ENCODE measurements around the gene TDRD12.
"Not testable (repeated sequence)": the region's sequence is repeated elsewhere in the genome, so short reads cannot be mapped to it uniquely, and the experiment has no call there.

The TDRD12 gene

DNA sequence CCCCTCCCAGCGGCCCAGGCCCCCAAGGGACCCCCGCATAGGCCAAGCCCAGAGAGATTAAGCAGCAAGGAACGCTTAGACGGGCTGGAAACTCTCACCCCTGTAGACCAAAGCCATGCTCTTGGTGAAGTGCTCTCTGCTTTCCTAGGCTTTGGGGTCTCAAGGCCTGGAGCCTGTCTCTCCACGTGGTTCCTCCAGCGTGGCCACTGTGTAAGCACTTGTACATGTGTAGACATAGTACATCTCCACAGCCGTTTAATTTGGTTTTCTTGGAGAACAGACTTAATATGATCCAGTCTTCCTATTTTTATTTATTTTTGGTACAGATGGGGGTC is 26.9 kb upstream of the TDRD12 start:
- peak in 2 of 3 experiments; percentile 26 to 41 for DNase-seq

DNA sequence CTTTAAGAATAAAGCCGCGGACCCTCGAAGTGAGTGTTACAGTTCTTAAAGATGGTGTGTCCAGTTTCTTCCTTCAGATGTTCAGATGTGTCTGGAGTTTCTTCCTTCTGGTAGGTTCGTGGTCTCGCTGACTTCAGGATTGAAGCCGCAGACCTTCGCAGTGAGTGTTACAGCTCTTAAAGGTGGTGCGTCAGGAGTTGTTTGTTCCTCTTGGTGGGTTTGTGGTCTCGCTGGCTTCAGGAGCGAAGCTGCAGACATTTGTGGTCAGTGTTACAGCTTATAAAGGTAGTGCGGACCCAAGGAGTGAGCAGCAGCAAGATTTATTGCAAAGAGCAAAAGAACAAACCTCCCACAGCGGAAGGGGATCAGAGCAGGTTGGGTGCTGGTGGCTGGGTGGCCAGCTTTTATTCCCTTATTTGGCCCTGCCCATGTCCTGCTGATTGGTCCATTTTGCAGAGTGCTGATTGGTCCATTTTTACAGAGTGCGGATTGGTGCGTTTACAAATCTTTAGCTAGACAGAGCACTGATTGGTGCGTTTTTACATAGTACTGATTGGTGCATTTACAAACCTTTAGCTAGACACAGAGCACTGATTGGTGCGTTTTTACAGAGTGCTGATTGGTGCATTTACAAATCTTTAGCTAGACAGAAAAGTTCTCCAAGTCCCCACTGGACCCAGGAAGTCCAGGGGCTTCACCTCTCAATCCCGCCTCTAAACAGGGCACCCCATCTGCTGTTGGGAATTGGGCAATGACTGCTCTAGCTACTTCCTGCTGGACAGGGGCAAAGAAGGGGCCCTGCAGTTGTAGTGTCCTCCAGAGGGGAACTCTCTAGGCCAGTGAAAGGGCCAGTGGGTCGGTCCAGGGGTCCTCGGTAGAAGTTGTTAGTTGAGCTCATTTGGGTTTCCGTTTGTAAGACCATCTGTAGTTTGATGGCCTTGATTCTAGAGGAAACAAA is 26.1 kb upstream of the TDRD12 start:
- not testable (repeated sequence) for DNase-seq

DNA sequence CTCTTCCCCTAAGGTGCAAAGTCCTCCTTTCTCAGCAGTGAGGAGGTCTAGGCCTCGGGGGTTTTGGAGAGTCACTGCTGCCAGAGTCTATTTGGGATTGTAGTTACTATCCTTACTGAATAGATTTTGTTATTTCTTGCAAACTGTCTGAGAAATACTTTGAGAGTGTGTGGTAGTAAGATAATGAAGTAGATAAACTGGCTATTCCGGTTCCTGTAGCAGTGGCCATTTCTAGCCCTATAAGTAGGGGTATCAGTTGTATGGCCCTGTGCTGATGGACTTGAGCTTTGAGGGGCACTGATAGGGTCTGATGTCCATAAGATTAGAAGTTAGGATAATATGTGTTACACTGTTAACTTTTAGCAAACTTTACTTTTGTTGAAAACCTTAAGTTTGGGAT is 25.3 kb upstream of the TDRD12 start:
- not testable (repeated sequence) for DNase-seq

DNA sequence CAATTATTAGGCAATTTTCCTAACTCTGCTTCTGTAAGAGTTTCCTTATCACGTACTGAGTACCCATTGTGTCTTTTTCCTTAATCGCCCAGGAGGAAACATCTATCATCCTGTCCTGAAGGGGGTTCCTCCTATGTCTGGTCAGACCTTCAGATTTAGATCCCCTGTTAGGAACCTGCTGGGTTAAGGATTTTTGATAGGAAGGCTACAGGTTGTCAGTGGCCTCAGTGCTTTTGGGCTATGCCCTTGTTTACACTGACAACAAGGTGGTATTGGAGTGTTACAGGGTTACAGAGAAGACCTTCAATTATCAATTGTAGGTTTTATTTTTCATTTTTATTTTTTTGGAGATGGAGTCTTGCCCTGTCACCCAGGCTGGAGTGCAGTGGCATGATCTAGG is 24.7 kb upstream of the TDRD12 start:
- DNase-seq: not testable (repeated sequence)

DNA sequence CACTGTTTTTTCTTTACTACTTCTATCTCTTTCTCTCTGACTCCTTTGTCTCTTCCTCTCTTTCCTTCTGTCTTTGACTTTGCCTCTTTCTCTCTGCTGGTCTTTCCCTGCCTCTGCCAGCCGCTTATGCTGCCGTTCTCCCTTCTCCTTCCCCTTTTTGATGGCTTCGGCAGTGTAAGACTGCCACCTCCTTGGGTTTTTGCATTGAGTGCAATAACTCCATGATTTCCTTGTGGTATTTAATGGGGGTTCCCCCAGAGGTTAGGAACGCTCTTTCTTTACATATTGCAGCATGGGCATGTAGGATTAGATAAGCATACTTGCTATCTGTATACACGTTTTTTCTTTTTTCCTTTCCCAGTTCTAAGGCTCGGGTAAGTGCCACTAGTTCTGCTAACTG is 24.1 kb upstream of the TDRD12 start:
- not testable (repeated sequence) for DNase-seq

DNA sequence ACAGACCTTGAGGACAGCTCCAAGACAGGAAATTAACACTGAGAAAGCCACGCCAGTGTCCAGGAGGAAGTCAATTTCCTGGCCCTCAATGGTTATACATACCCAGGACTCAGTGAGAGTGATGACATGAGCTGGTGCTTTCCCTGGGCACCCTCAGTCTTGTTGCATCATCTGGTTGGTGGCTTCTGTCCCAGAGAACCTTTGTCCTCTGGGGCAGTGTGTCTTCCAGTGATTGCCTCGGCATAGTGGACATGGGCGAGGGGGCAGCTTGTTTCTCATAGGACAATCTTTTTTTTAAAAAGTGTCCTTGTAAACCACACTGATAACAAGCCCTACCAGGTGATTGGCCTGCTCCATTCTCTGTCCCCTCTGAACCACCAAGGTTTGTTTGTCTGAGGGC is 22.8 kb upstream of the TDRD12 start:
- DNase-seq: not testable (repeated sequence)

DNA sequence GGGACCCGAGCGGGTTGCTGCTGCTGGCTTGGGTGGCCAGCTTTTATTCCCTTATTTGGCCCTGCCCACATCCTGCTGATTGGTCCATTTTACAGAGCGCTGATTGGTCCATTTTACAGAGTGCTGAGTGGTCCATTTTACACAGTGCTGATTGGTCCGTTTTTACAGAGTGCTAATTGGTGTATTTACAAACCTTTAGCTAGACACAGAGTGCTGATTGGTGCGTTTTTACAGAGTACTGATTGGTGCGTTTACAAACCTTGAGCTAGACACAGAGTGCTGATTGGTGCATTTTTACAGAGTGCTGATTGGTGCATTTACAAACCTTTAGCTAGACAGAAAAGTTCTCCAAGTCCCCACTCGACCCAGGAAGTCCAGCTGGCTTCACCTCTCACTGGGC is 19.4 kb upstream of the TDRD12 start:
- not testable (repeated sequence) for DNase-seq

DNA sequence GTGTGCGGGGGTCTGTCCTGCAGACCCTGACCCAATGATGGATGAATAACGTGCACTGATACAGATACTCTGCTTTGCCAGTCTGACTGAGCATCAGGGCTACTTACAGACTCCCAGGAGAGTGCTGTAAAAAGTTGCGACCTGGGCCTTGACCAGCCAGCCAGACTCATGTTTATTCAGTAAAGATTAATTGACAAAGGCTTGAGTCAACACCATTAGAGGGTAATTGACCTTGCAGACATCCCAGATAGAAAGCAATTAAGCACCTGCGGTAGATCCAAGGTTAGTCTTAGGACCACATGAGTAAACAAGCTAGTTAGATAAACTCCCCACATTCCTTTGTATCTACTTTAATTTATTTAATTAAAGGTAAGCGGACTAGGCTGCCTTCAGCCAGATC is 17.6 kb upstream of the TDRD12 start:
- DNase-seq: peak in 2 of 3 experiments; percentile 52 to 85

DNA sequence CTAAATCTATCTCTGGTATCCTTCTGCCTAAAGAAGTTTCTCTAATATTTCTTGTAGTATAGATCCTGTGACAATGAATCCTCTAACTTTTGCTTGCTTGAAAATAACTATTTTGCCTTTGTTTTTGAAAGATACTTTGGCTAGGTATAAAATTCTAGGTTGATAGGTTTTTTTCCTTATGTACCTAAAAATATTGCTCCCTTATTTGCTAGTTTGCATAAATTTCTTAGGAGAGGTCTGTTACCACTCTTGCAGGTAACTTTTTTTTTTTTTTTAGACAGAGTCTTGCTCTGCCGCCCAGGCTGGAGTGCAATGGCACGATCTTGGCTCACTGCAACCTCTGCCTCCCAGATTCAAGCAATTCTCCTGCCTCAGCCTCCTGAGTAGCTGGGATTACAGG is 15.6 kb upstream of the TDRD12 start:
- not testable (repeated sequence) for DNase-seq

DNA sequence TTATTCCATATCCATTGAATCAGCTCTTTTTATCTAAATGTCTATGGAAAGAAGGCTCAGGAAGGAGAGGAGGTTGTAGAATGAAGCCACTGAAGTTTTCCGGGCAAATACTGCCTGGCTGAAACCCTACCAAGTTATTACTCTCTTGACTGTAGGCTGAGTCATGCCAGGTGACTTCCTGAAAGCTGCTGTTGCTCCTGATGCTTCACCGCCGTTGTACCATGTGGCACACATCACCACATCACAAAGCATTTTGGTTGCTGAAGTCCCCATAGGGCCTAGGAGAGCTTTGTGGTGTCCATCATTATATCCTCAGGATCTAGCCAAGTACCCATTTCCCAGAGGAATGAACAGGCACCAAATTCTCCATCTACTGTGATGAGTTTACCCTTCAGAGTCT is 11.1 kb upstream of the TDRD12 start:
- no peak for DNase-seq

DNA sequence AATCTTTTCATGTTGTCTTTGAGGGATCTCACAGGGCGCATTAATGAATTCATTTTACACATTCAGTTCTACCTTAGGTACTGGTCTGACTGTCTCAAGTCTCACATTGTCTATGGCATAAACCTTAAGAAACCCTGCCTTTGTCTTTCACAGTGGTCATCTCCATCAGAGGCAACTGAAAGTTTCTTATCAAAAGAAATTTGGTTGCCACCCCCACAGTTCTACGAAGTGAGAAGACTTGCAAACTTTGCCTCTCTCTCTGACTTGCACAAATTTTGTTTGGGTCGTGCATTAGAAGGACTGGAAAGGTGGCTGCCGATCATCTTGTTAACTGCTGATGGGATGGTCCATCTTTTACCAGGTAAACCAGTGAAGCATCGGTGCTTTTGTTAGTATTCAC is 10.5 kb upstream of the TDRD12 start:
- no peak for DNase-seq

DNA sequence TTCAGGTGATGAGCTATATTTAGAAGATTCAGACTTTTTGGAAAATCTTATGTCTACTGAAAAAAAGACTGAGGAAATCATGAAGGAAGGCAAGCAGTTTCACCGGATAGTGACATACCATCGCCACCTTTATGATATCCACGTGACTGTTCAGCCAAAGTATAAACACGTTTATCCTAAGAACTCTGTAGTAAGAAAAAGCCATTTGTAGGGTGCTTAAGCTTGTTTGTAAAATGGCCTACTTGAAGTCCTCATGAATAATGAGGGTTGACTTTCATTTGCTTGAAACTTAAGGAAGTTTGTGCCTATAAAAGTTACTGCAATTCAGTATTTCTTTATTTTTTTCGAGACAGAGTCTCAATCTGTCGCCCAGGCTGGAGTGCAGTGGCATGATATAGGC is 7.8 kb upstream of the TDRD12 start:
- DNase-seq: no peak

DNA sequence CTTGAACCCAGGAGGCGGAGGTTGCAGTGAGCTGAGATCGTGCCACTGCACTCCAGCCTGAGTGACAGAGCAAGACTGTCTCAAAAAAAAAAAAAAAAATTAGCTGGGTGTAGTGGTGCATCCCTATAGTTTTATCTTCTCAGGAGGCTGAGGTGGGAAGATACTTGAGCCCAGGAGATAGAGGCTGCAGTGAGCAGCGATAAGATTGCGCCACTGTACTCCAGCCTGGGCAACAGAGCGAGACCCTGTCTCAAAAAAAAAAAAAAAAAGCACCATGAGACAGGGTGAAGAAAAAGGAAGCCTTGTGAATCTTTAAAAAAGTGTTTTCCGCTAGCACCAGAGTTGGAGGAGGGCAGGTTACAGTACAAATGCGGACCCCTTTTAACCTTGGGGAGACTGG is 3.4 kb upstream of the TDRD12 start:
- not testable (repeated sequence) for DNase-seq

DNA sequence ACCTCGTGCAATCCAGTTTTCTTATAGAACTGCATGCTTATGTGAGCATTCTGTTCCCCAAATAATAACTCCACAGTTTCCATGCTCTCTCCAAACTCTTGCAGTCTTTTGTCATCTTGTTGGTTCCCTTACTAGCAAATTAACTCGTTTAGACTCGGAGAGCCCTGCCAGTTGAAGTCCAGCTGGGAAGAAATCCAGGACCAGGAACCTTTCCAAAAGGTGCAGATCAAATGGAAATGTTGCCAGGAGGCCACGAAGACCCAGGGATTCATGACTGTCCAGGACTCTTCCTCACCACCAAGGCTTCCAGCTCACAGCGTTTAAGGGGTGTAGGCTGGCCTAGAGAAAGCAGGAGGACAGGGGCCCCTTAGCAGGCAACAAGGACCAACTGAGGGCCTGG is 2.1 kb upstream of the TDRD12 start:
- no peak for DNase-seq

DNA sequence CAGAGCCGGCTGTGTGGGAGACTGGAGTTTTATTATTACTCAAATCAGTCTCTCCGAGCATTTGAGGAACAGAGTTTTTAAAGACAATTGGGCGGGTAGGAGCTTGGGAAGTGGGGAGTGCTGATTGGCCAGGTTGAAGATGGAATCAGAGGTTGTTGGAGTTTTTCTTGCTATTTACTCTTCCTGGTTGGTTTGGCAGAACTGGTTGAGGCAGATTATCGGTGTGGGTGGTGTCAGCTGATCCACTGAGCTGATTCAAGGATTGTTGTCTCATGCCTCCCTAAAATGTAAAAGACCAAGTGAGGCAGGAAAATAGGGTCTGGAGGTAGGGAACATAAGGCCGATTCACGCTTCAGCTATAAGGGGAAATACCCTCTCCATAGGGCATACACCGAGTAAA is 1.3 kb upstream of the TDRD12 start:
- no peak for DNase-seq

DNA sequence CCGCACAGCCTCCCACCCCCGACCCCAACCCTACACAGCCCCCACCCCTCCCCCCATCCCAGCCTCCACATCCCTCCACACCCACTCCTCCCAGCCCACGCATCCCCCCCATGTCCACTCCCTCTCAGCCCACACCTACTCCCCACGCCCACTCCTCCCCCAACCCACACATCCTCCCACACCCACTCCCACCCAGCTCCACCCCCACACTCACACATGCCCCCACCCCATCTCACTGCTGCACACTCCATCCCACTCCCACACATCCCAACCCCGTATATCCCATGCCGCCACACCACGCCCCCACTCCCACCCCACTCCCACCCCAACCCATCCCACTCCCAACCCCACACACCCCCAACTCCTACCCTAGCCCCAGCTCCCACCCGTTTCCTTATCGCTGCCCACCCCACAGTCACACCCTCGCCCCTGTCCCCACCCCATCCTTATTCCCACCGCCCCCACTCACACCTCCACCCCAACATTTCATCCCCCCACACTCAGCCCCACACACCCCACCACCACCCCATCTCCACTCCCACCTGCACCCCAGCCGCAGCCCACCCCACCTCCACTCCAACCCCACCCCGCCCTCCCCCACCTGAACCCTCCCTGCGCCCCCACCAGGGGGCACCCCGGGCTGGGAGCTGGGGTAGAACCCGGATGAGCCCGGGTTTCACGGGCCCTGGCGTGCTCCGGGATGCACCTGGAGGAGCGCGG is 809 bp downstream of the TDRD12 start:
- DNase-seq: no peak

DNA sequence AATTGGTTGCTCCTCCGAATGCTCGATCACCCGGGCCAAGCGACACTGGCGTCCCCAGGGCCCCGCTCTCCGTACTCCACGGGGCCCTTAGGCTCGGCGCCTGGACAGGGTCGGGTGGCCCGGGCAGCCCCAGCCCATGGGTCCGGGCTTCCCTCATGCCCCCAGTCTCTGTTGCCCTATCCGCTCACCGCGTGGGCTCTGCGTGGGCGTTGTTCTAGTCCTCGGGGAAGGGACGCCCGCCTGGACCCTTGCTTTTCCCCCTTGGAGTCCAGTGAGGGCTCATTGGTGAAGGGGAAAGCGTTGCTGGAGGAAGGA is 1.3 kb downstream of the TDRD12 start:
- DNase-seq: no peak

DNA sequence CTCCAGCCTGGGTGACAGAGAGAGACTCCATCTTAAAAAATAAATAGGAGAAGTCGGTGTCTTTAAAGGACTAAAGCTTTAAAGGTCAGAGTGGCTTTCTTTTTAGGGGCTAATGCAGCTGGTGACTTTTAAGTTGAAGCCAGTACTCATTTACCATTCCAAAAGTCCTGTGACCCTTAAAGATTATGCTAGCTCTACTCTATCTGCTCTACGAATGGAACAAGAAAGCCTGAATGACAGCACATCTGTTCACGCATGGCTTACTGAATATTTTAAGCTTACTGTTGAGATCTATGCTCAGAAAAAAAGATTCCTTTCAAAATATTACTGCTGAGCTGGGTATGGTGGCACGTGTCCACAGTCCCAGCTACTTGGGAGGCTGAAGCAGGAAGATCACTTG is 16.4 kb downstream of the TDRD12 start:
- DNase-seq: peak in 1 of 3 experiments; percentile 77

DNA sequence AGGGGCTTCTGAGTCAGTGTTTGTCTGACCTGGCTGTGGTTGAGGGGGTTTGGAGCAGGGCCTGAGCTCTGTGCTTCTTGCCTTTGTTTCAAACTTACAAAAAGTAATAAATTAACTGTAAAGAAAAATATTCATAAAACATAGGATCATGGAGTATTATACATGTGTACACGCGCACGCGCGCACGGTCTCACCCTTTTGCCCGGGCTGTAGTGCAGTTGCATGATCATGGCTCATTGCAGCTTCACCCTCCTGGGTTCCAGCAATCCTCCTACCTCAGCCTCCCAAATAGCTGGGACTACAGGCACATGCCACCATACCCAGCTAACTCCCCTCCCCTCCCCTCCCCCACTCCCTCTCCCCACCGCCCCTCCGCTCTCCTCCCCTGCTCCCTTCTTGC is 23.5 kb downstream of the TDRD12 start:
- no peak for DNase-seq

DNA sequence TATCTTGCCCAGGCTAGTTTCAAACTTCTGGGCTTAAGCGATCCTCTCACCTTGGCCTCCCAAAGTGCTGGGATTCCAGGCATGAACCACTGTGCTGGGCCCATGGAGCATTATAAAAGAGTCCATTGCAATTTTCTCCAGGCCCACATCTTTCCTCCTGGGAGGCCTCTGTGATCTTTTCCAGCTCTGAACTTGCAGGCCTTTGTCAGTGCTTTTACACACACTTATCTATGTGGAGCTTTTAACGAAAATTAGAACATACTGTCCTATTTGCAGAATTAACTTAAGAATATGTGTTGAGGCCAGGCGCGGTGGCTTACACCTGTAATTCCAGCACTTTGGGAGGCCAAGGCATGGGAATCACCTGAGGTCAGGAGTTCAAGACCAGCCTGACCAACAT is 23.9 kb downstream of the TDRD12 start:
- DNase-seq: no peak

DNA sequence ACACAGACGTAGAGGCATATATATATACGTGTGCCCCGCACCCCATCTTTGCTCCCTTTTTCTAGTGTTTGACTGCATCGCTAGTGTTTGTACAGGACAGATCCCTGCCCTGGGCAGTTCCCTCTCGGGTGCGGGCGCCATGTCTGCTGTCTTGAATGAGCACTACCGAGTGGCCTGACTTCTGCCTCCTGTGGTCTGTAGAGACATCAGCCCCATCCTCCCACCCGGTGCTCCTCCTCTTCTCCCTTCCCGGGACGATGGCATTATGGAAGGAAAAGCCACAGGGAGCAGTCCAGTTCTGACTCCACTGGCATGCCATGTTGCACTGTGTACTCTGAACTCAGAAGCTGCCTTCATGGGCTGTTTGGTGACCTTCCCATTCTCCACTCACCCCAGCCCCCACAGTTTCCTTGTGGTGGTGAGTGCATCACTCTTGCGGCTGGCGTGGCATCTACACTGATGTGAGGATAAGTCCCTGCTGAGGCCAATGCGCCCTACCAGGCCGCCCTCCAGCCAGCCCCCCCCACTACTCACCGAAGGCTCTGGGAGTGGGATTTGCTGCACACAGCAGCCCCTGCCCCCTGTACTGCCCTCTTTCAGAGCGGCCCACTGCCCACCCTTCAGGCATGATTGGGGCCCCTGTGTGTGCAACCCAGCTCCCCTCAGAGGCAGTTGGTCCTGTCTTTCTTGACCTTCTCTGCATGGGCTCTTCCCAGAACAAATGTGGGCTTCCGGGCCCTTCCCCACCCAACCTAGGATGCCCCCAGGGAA is 25.2 kb downstream of the TDRD12 start:
- no peak for DNase-seq

DNA sequence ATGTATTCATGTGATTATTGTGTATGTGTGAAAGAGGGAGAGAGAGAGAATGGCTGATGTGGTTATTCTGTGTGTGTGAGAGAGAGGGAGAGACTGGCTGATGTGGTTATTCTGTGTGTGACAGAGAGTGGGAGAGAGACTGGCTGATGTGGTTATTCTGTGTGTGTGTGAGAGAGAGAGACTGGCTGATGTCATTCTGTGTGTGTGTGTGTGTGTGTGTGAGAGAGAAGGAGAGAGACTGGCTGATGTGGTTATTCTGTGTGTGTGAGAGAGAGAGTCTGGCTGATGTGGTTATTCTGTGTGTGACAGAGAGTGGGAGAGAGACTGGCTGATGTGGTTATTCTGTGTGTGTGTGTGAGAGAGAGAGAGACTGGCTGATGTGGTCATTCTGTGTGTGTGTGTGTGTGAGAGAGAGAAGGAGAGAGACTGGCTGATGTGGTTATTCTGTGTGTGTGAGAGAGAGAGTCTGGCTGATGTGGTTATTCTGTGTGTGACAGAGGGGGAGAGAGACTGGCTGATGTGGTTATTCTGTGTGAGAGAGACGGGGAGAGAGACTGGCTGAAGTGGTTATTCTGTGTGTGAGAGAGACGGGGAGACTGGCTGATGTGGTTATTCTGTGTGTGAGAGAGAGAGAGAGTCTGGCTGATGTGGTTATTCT is 26.2 kb downstream of the TDRD12 start:
- DNase-seq: not testable (repeated sequence)

DNA sequence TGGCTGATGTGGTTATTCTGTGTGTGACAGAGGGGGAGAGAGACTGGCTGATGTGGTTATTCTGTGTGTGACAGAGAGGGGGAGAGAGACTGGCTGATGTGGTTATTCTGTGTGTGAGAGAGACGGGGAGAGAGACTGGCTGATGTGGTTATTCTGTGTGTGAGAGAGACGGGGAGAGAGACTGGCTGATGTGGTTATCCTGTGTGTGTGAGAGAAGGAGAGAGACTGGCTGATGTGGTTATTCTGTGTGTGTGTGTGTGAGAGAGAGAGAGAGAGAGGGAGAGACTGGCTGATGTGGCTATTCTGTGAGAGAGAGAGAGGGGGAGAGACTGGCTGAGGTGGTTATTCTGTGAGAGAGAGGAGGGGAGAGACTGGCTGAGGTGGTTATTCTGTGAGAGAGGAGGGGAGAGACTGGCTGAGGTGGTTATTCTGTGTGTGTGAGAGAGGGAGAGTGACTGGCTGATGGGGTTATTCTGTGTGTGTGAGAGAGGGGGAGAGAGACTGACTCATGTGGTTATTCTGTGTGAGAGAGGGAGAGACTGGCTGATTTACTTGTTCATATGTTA is 27.1 kb downstream of the TDRD12 start:
- peak in 2 of 3 experiments; percentile 37 to 55 for DNase-seq
